ENCODE data around the gene SCLY.

SCLY gene

GRCh38 chr2:238021327-238021726 lies 39.5 kb upstream of the SCLY start:
- TF ChIP-seq CTCF (IDR thresholded peaks at IDR 0.05; ENCODE audit: low read depth, low read length): no peak
- no peak overlapping the region for H3K4me3 ChIP-seq (replicated peaks in 1 of 2; ENCODE audit: low read depth in 2 of 2, low read length in 2 of 2)
- DNase-seq (ENCODE audit: low read depth in 2 of 2): peak in 1 of 2 donors; percentile 25

GRCh38 chr2:238022594-238023157 lies 38.1 kb upstream of the SCLY start:
- no peak overlapping the region for H3K4me3 ChIP-seq (replicated peaks in 1 of 2; ENCODE audit: low read depth in 2 of 2, low read length in 2 of 2)
- no peak for TF ChIP-seq CTCF (IDR thresholded peaks at IDR 0.05; ENCODE audit: low read depth, low read length)
- DNase-seq (ENCODE audit: low read depth in 2 of 2): no peak

- no peak for DNase-seq (ENCODE audit: low read depth in 2 of 2)
- H3K4me3 ChIP-seq (replicated peaks in 1 of 2; ENCODE audit: low read depth in 2 of 2, low read length in 2 of 2): no peak overlapping the region
- no peak for TF ChIP-seq CTCF (IDR thresholded peaks at IDR 0.05; ENCODE audit: low read depth, low read length)
Measured at GRCh38 chr2:238023608-238024007, 37.2 kb upstream of the SCLY start.

- no peak for TF ChIP-seq CTCF (IDR thresholded peaks at IDR 0.05; ENCODE audit: low read depth, low read length)
- H3K4me3 ChIP-seq (replicated peaks in 1 of 2; ENCODE audit: low read depth in 2 of 2, low read length in 2 of 2): no peak overlapping the region
- peak; percentile 22 to 65 for DNase-seq (ENCODE audit: low read depth in 2 of 2)
Measured at GRCh38 chr2:238024986-238025385, 35.8 kb upstream of the SCLY start.

GRCh38 chr2:238025741-238026360 lies 35.0 kb upstream of the SCLY start:
- DNase-seq (ENCODE audit: low read depth in 2 of 2): no peak
- H3K4me3 ChIP-seq (replicated peaks in 1 of 2; ENCODE audit: low read depth in 2 of 2, low read length in 2 of 2): no peak overlapping the region
- no peak for TF ChIP-seq CTCF (IDR thresholded peaks at IDR 0.05; ENCODE audit: low read depth, low read length)

GRCh38 chr2:238027058-238027457 lies 33.7 kb upstream of the SCLY start:
- no peak for DNase-seq (ENCODE audit: low read depth in 2 of 2)
- no peak for TF ChIP-seq CTCF (IDR thresholded peaks at IDR 0.05; ENCODE audit: low read depth, low read length)
- no peak overlapping the region for H3K4me3 ChIP-seq (replicated peaks in 1 of 2; ENCODE audit: low read depth in 2 of 2, low read length in 2 of 2)
